Chondrocyte (in vitro differentiated cells): ENCODE data around the gene ERC1. TPM values are rescaled to one million over a fixed set of nuclear protein-coding genes. Genes with fewer than 3 reads are reported as not detected.

ENCODE experiments used
- DNase-seq: peaks from one replicate; pipeline ENCODE4 v3.0.0; 2021; ENCODE audit warnings: mixed read lengths, low spot score
- H3K27ac Mint-ChIP-seq: one replicate; pipeline ENCODE4 v1.8.0; 2021; ENCODE audit warnings: mild to moderate bottlenecking, moderate library complexity, mixed read lengths; ENCODE audit not compliant: unreplicated experiment
- H3K27me3 Mint-ChIP-seq: 2 replicates; pipeline ENCODE4 v1.8.0; 2021; ENCODE audit warnings: low read depth, mixed read lengths
- H3K36me3 Mint-ChIP-seq: 2 replicates; pipeline ENCODE4 v1.8.0; 2021; ENCODE audit warnings: low read depth, mixed read lengths
- H3K4me1 Mint-ChIP-seq: 2 replicates; pipeline ENCODE4 v1.8.0; 2021; ENCODE audit warnings: low read depth, mild to moderate bottlenecking, mixed read lengths
- H3K4me3 Mint-ChIP-seq: one replicate; pipeline ENCODE4 v1.8.0; 2021; ENCODE audit warnings: mild to moderate bottlenecking, moderate library complexity, mixed read lengths; ENCODE audit not compliant: unreplicated experiment
- H3K9me3 Mint-ChIP-seq: 2 replicates; pipeline ENCODE4 v1.8.0; 2021; ENCODE audit warnings: low read depth, mixed read lengths
- total RNA-seq: library from RNA; stranded (reverse); gene quantifications from 3 replicates; pipeline ENCODE4 v1.2.1, GENCODE V29; 2021
- TF ChIP-seq, protein P1 (sequence below): fragments of 200-600 bp; sonication (generic); IDR thresholded peaks from 2 replicates; pipeline ENCODE4 v1.5.0; 2021; ENCODE audit warnings: antibody characterized with exemption, mild to moderate bottlenecking, moderate library complexity

Gene ERC1
- total RNA-seq, 1 donor from 2014 or later = 79.3 TPM

DNA sequence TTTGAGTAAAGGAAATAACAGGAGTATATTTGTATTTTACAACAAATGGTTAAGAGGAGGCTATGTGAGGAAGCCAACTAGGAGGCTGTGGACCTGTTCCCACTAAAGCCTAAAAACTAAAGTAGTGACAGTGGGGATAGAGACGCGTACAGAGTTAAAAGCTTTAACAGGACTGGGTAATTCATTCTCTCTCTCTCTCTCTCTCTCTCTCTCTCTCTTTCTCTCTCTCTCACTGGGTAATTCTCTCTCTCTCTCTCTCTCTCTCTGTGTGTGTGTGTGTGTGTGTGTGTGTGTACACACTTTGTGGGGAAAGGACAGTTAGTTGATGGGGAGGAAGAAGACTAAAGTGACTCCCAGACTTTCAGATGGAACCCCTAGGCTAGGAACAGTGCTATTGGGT is 16.3 kb downstream of the ERC1 start:
- Mint-ChIP-seq H3K27ac (no peak overlapping the region), H3K27me3 (no peaks in the 10 kb centered on the region), H3K36me3 (no peaks in the 10 kb centered on the region), H3K9me3 (no peaks in the 10 kb centered on the region), H3K4me3 (no peak overlapping the region), H3K4me1 (peaks cover 3% of the 10 kb centered on the region)
- no peak for DNase-seq
- TF ChIP-seq, protein P1, sequence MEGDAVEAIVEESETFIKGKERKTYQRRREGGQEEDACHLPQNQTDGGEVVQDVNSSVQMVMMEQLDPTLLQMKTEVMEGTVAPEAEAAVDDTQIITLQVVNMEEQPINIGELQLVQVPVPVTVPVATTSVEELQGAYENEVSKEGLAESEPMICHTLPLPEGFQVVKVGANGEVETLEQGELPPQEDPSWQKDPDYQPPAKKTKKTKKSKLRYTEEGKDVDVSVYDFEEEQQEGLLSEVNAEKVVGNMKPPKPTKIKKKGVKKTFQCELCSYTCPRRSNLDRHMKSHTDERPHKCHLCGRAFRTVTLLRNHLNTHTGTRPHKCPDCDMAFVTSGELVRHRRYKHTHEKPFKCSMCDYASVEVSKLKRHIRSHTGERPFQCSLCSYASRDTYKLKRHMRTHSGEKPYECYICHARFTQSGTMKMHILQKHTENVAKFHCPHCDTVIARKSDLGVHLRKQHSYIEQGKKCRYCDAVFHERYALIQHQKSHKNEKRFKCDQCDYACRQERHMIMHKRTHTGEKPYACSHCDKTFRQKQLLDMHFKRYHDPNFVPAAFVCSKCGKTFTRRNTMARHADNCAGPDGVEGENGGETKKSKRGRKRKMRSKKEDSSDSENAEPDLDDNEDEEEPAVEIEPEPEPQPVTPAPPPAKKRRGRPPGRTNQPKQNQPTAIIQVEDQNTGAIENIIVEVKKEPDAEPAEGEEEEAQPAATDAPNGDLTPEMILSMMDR = no peak

DNA sequence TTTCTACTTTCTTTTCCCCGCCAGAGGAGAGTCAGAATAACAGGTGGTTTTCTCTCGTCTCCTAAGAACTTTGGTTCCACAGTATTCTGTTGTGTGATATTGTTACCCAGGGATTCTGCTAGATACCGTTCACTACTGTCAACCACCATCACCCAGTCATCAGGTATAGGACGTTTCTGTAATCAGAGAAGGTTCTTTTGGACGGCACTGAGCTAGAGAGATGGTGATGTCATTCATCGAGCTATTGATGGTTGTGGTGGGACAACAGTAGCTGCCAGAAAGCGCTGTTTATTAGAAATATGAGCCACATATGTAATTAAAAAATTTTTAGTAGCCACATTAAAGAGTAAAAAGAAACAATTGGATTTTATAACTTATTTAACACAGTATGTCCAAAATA is 17.0 kb downstream of the ERC1 start:
- no peak overlapping the region for H3K4me3 Mint-ChIP-seq
- no peaks in the 10 kb centered on the region for H3K36me3 Mint-ChIP-seq
- no peaks in the 10 kb centered on the region for H3K9me3 Mint-ChIP-seq
- H3K4me1 Mint-ChIP-seq = peaks cover 3% of the 10 kb centered on the region
- H3K27me3 Mint-ChIP-seq = no peaks in the 10 kb centered on the region
- TF ChIP-seq, protein P1 = no peak
- no peak overlapping the region for H3K27ac Mint-ChIP-seq
- DNase-seq = no peak

DNA sequence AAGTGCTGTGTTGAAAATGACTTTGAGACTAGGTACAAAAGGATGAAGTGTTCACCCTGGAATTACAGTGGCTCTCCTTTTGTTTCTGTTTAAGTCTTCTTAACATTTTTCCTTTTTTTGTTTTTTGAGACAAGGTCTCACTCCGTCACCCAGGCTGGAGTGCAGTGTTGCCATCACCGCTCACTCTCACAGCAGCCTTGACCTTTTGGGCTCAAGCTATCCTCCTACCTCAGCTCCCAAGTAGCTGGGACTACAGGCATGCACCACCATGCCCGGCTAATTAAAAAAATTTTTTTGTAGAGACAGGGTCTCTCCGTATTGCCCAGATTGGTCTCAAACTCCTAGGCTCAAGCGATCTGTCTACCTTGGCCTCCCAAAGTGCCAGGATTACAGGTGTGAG is 20.1 kb downstream of the ERC1 start:
- Mint-ChIP-seq H3K4me1 (peaks cover 14% of the 10 kb centered on the region), H3K27me3 (no peaks in the 10 kb centered on the region), H3K36me3 (peaks cover 2% of the 10 kb centered on the region), H3K9me3 (no peaks in the 10 kb centered on the region), H3K27ac (no peak overlapping the region), H3K4me3 (no peak overlapping the region)
- no peak for DNase-seq
- TF ChIP-seq, protein P1 = no peak

DNA sequence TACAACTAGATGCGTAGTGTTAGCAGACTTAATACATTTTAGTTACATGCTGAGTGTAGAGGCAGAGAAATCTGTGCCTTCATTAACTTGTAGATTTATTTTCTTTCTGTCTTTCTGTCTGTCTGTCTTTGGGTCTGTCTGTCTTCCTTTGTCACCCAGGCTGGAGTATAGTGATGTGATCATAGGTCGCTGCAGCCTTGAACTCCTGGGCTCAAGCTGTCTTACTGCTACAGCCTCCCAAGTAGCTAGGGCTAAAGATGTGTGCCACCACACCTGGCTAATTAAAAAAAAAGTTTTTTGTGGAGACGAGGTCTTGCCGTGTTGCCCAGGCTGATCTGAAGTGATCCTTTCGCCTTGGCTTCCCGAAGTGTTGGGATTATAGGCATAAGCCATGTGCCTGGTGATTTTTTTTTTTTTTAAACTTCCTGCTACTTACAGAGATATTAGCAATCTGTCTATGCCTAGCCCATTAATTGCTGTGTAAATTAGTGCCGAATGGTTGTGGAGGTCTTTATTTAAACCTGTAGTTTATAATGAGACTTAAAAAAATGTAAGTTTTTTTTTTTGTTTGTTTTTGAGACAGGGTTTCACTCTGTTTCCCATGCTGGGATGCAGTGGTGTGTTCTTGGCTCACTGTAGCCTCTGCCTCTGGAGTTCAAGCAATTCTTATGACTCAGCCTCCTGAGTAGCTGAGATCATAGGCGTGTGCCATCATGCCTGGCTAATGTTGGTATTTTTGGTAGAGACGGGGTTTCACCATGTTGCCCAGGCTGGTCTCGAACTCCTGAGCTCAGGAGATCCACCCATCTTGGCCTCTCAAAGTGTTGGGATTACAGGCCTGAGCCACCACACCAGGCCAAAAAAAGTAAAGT is 22.8 kb downstream of the ERC1 start:
- H3K9me3 Mint-ChIP-seq = no peaks in the 10 kb centered on the region
- peak overlapping the region; percentile 98 for H3K27ac Mint-ChIP-seq
- peaks cover 2% of the 10 kb centered on the region for H3K36me3 Mint-ChIP-seq
- peaks cover 26% of the 10 kb centered on the region for H3K4me1 Mint-ChIP-seq
- no peak overlapping the region for H3K4me3 Mint-ChIP-seq
- no peak for DNase-seq
- TF ChIP-seq, protein P1 = no peak
- no peaks in the 10 kb centered on the region for H3K27me3 Mint-ChIP-seq

DNA sequence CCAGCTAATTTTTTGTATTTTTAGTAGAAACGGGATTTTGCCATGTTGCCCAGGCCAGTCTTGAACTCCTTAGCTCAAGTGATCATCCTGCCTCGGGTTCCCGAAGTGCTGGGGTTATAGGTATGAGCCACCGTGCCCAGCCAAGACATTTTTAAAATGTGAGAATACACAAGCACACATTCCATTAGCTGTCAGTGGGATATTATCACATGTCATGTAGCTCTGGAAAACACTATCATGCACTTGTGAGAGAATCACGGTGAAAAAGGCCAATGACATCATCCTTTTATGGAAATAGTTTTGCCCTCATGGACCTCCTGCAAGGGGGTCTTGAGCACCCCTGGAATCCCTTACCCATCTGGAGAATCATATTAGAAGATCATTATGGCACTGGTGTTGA is 28.3 kb downstream of the ERC1 start:
- Mint-ChIP-seq H3K27ac (peak overlapping the region; percentile 68), H3K36me3 (peaks cover 6% of the 10 kb centered on the region), H3K9me3 (peaks cover 5% of the 10 kb centered on the region), H3K4me1 (peaks cover 31% of the 10 kb centered on the region), H3K27me3 (no peaks in the 10 kb centered on the region), H3K4me3 (no peak overlapping the region)
- DNase-seq = no peak
- TF ChIP-seq, protein P1 = no peak
